Esophagus muscularis mucosa (tissue), 3 donors: ENCODE results near the gene EME1.

Experiments used
- POLR2A ChIP-seq: fragments of 450-650 bp; IDR thresholded peaks from one replicate; pipeline ENCODE4 v1.6.1; 2017; ENCODE audit warnings: antibody characterized with exemption, moderate library complexity, mild to moderate bottlenecking, low read depth
- POLR2AphosphoS5 ChIP-seq, 2 donors: sonication (generic); formaldehyde crosslinking; IDR thresholded peaks; one replicate each; pipeline ENCODE4 v1.6.1; 2017; ENCODE audit warnings: antibody characterized with exemption in 2 of 2
- TF ChIP-seq, protein P1 (sequence below), 3 experiments: fragments of 200-600 bp in 2 of 3; fragments of 450-650 bp in 1 of 3; sonication (generic) in 2 of 3; IDR thresholded peaks; one replicate each; pipeline ENCODE4 v1.5.1; 2017 to 2019; ENCODE audit warnings: antibody characterized with exemption in 3 of 3, mild to moderate bottlenecking in 2 of 3, moderate library complexity in 1 of 3

DNA sequence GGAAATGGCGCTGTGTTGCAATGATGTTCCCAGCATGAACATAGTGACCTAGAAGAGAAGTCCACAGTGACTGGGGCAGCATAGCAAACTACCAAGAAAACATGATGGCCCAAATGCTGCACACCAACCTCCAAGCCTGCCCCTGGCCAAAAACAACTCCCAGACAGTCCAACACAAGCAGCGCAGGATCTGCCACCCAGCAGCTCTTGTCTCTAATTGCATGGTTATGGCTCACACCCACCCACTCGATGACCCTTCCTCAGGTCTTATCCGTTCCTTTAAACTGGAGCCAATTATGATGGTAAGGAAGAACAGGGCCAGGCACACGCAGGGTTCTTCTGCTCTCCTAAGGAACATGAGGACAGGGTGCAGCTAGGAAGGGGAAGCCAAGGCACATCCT is 3.0 kb upstream of the EME1 start:
- TF ChIP-seq, protein P1, sequence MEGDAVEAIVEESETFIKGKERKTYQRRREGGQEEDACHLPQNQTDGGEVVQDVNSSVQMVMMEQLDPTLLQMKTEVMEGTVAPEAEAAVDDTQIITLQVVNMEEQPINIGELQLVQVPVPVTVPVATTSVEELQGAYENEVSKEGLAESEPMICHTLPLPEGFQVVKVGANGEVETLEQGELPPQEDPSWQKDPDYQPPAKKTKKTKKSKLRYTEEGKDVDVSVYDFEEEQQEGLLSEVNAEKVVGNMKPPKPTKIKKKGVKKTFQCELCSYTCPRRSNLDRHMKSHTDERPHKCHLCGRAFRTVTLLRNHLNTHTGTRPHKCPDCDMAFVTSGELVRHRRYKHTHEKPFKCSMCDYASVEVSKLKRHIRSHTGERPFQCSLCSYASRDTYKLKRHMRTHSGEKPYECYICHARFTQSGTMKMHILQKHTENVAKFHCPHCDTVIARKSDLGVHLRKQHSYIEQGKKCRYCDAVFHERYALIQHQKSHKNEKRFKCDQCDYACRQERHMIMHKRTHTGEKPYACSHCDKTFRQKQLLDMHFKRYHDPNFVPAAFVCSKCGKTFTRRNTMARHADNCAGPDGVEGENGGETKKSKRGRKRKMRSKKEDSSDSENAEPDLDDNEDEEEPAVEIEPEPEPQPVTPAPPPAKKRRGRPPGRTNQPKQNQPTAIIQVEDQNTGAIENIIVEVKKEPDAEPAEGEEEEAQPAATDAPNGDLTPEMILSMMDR (IDR thresholded peaks at IDR 0.05), result no peak
- TF ChIP-seq POLR2A, result no peak
- no peak for TF ChIP-seq POLR2AphosphoS5 (IDR thresholded peaks at IDR 0.05)
